Mesendoderm (in vitro differentiated cells): ENCODE data around the gene SLC30A10.

ENCODE experiments used
- DNase-seq: peaks from one replicate; pipeline ENCODE4 v3.0.0; 2013
- H2AK5ac ChIP-seq: 2 replicates; pipeline ENCODE4 v1.6.1; 2013; ENCODE audit warnings: low read length, inconsistent platforms
- H2BK120ac ChIP-seq: 2 replicates; pipeline ENCODE4 v1.6.1; 2013; ENCODE audit warnings: low read depth, mild to moderate bottlenecking, low read length, moderate library complexity, mixed read lengths
- H2BK15ac ChIP-seq: replicated peaks from 2 replicates; pipeline ENCODE4 v1.6.1; 2013; ENCODE audit warnings: low read depth, mild to moderate bottlenecking, moderate library complexity
- H2BK5ac ChIP-seq: 2 replicates; pipeline ENCODE4 v1.6.1; 2013; ENCODE audit warnings: low read length, inconsistent platforms
- H3K18ac ChIP-seq: 2 replicates; pipeline ENCODE4 v1.6.1; 2013; ENCODE audit warnings: mild to moderate bottlenecking, low read length, mixed read lengths
- H3K23ac ChIP-seq: one replicate; pipeline ENCODE4 v1.6.1; 2013; ENCODE audit warnings: low read length
- H3K27ac ChIP-seq: 2 replicates; pipeline ENCODE4 v1.5.1; 2013; ENCODE audit warnings: low read depth, mild to moderate bottlenecking, inconsistent platforms, low read length, moderate library complexity
- H3K27me3 ChIP-seq: 2 replicates; pipeline ENCODE4 v1.6.1; 2013; ENCODE audit warnings: low read length, control low read depth, mild to moderate bottlenecking, inconsistent platforms; ENCODE audit not compliant: insufficient read depth, poor library complexity
- H3K36me3 ChIP-seq: 2 replicates; pipeline ENCODE4 v1.6.1; 2013; ENCODE audit warnings: low read length, inconsistent platforms; ENCODE audit not compliant: control insufficient read depth, insufficient read depth
- H3K4ac ChIP-seq: one replicate; pipeline ENCODE4 v1.6.1; 2013; ENCODE audit warnings: low read depth, mild to moderate bottlenecking, low read length, moderate library complexity
- H3K4me1 ChIP-seq: 2 replicates; pipeline ENCODE4 v1.6.1; 2013; ENCODE audit warnings: low read depth, low read length, inconsistent platforms; ENCODE audit not compliant: control insufficient read depth
- H3K4me2 ChIP-seq: 2 replicates; pipeline ENCODE4 v1.6.1; 2013; ENCODE audit warnings: low read length
- H3K4me3 ChIP-seq: 2 replicates; pipeline ENCODE4 v1.5.1; 2013; ENCODE audit warnings: mild to moderate bottlenecking, low read length
- H3K56ac ChIP-seq: one replicate; pipeline ENCODE4 v1.6.1; 2013; ENCODE audit warnings: low read length
- H3K79me1 ChIP-seq: 2 replicates; pipeline ENCODE4 v1.6.1; 2013; ENCODE audit warnings: low read length, inconsistent platforms
- H3K79me2 ChIP-seq: 2 replicates; pipeline ENCODE4 v1.6.1; 2013; ENCODE audit warnings: mild to moderate bottlenecking, low read length; ENCODE audit not compliant: control insufficient read depth, insufficient read depth
- H3K9ac ChIP-seq: 2 replicates; pipeline ENCODE4 v1.6.1; 2013; ENCODE audit warnings: low read length, inconsistent platforms
- H4K5ac ChIP-seq: one replicate; pipeline ENCODE4 v1.6.1; 2013; ENCODE audit warnings: low read length
- H4K8ac ChIP-seq: one replicate; pipeline ENCODE4 v1.6.1; 2013; ENCODE audit warnings: low read depth, mild to moderate bottlenecking, control low read depth, low read length, moderate library complexity
- WGBS: extraction: QIAGEN DNeasy Blood & Tissue Kit; methylation state at CpG from one replicate; pipeline ENCODE4 v1.1.7; 2013; ENCODE audit warnings: low lambda C conversion rate, missing lambda C conversion rate; ENCODE audit not compliant: insufficient coverage; ENCODE audit errors: extremely low coverage; 5-methylcytosine and 5-hydroxymethylcytosine counted together

Gene SLC30A10

DNA sequence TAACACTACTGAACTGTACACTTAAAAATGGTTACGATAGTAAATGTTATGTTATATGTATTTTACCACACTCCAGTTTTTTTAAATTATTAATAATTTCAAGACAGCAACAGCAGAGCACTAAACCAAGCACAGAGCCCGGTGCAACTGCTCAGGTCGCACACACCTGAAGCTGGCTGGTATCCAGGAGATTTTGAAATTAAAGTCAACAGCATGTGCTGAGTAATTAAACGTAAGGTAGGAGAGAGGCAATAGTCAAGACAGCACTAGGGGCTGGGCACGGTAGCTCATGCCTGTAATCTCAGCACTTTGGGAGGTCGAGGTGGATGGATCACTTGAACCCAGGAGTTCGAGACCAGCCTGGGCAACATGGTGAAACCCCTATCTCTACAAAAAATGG is 35.1 kb upstream of the SLC30A10 start:
- WGBS = no CpG with 5 or more reads among the region's 7 CpGs
- no peak overlapping the region for H2BK15ac ChIP-seq
- no peak overlapping the region for H3K18ac ChIP-seq
- H2BK5ac ChIP-seq = no peak overlapping the region
- H2AK5ac ChIP-seq = no peak overlapping the region
- H3K4ac ChIP-seq = no peak overlapping the region
- no peak overlapping the region for H3K4me2 ChIP-seq
- no peaks in the 10 kb centered on the region for H3K27me3 ChIP-seq
- no peaks in the 10 kb centered on the region for H3K36me3 ChIP-seq
- H3K56ac ChIP-seq = no peak overlapping the region
- no peaks in the 10 kb centered on the region for H3K79me1 ChIP-seq
- no peaks in the 10 kb centered on the region for H3K79me2 ChIP-seq
- no peak overlapping the region for H3K4me3 ChIP-seq
- H4K8ac ChIP-seq = no peak overlapping the region
- no peak for DNase-seq
- no peak overlapping the region for H3K23ac ChIP-seq
- no peak overlapping the region for H2BK120ac ChIP-seq
- no peak overlapping the region for H4K5ac ChIP-seq
- H3K27ac ChIP-seq = no peak overlapping the region
- H3K9ac ChIP-seq = no peak overlapping the region
- H3K4me1 ChIP-seq = no peaks in the 10 kb centered on the region

DNA sequence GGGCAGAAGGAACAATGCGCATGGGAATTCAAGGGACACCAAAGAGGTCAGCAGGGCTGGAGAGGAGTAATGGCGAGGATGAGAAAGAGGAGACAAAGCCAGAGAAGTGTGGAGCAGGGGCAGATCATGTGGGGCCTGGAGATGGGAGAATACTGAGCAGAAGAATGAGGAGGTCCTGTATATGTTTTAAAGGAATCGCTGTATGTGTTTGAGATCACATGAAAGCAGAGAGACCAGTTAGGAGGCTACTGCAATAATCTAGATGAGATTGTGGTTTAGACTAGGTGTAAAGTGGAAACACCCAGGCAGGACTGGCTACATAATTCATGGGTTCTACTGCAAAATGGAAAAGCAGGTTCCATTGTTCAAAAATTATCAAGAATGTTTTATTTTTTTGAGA is 33.3 kb upstream of the SLC30A10 start:
- DNase-seq = no peak
- Histone ChIP-seq H3K4ac (no peak overlapping the region), H3K56ac (no peak overlapping the region), H4K8ac (no peak overlapping the region), H3K79me2 (no peaks in the 10 kb centered on the region), H2BK120ac (no peak overlapping the region), H2BK5ac (no peak overlapping the region), H4K5ac (no peak overlapping the region), H3K27me3 (no peaks in the 10 kb centered on the region), H3K4me3 (no peak overlapping the region), H3K36me3 (no peaks in the 10 kb centered on the region), H2AK5ac (no peak overlapping the region), H3K9ac (no peak overlapping the region), H3K4me2 (no peak overlapping the region), H3K27ac (no peak overlapping the region), H3K4me1 (no peaks in the 10 kb centered on the region), H3K23ac (no peak overlapping the region), H3K18ac (no peak overlapping the region), H3K79me1 (no peaks in the 10 kb centered on the region), H2BK15ac (no peak overlapping the region)
- no CpG with 5 or more reads among the region's 3 CpGs for WGBS

DNA sequence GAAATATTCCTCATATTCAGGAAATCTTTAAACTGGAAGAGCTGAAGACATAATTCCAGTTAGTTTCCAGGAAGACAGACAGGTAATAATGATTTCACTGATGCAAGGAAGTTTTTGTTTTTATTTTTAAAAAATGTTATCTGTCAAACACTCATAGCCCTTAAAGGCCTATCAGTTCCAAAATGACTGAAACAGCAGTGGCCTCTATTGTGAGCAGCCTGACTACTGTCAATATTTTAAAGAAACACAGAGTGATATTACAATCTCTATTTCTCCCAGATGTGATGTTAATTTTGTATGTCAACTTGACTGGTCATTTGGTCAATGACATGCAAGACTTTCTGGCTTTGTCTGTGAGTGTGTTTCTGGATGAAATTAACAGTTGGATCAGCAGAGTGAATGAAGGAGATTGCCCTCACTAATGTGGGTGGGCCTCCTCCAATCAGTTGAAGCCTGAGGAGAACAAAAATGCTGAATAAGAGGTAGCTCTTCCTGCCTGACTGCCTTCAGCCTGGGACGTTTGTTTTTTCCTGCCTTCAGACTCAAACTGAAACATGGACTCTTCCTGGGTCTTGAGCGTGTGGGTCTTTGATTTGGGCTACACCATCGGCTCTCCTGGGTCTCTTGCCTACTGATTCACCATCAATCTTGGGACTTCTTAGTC is 31.3 kb upstream of the SLC30A10 start:
- no peak overlapping the region for H4K5ac ChIP-seq
- no peaks in the 10 kb centered on the region for H3K79me1 ChIP-seq
- H2BK15ac ChIP-seq = no peak overlapping the region
- H3K18ac ChIP-seq = no peak overlapping the region
- H4K8ac ChIP-seq = no peak overlapping the region
- H3K4me2 ChIP-seq = no peak overlapping the region
- H3K23ac ChIP-seq = no peak overlapping the region
- no peak overlapping the region for H3K56ac ChIP-seq
- no peaks in the 10 kb centered on the region for H3K4me1 ChIP-seq
- no peak overlapping the region for H3K27ac ChIP-seq
- no peak overlapping the region for H2BK120ac ChIP-seq
- no peaks in the 10 kb centered on the region for H3K27me3 ChIP-seq
- no peak overlapping the region for H3K9ac ChIP-seq
- no peak overlapping the region for H3K4me3 ChIP-seq
- H2BK5ac ChIP-seq = no peak overlapping the region
- WGBS = no CpG with 5 or more reads among the region's 3 CpGs
- no peak overlapping the region for H2AK5ac ChIP-seq
- no peaks in the 10 kb centered on the region for H3K36me3 ChIP-seq
- no peaks in the 10 kb centered on the region for H3K79me2 ChIP-seq
- DNase-seq = peak; percentile 28
- no peak overlapping the region for H3K4ac ChIP-seq

DNA sequence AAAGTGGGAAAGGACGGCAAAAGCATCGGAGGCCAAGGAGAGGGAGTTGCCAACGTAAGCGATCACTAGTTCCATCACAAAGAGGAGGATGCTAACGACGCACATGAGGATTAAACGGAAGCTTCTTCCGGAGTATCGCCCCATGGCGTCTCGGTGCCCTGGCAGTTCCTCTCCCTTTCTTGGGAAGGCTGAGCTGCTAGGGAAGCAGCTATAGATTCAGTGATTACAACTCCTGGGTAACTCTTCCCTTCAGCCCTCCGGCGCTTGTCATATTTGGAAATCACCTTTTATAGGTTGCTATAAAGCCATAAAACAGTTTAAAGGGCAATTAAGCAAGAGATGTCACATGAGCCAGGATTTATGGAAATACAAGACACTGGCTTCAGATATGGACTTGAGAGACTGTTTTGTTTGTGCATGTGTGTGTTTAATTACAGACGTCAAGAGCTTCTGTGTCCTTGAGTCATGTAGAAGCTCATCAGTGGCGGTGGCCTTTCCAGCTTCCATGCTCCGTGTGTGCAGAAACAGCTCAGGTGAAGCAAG is 30.6 kb upstream of the SLC30A10 start:
- no peak overlapping the region for H3K56ac ChIP-seq
- no peaks in the 10 kb centered on the region for H3K27me3 ChIP-seq
- WGBS = no CpG with 5 or more reads among the region's 16 CpGs
- H2BK120ac ChIP-seq = no peak overlapping the region
- H3K23ac ChIP-seq = no peak overlapping the region
- no peak overlapping the region for H2AK5ac ChIP-seq
- H3K4me3 ChIP-seq = no peak overlapping the region
- H4K8ac ChIP-seq = no peak overlapping the region
- no peak overlapping the region for H3K27ac ChIP-seq
- no peak overlapping the region for H4K5ac ChIP-seq
- H3K36me3 ChIP-seq = no peaks in the 10 kb centered on the region
- no peaks in the 10 kb centered on the region for H3K79me2 ChIP-seq
- H3K18ac ChIP-seq = no peak overlapping the region
- H2BK5ac ChIP-seq = no peak overlapping the region
- no peak overlapping the region for H3K9ac ChIP-seq
- no peak overlapping the region for H2BK15ac ChIP-seq
- no peaks in the 10 kb centered on the region for H3K79me1 ChIP-seq
- no peaks in the 10 kb centered on the region for H3K4me1 ChIP-seq
- DNase-seq = no peak
- H3K4me2 ChIP-seq = no peak overlapping the region
- no peak overlapping the region for H3K4ac ChIP-seq

DNA sequence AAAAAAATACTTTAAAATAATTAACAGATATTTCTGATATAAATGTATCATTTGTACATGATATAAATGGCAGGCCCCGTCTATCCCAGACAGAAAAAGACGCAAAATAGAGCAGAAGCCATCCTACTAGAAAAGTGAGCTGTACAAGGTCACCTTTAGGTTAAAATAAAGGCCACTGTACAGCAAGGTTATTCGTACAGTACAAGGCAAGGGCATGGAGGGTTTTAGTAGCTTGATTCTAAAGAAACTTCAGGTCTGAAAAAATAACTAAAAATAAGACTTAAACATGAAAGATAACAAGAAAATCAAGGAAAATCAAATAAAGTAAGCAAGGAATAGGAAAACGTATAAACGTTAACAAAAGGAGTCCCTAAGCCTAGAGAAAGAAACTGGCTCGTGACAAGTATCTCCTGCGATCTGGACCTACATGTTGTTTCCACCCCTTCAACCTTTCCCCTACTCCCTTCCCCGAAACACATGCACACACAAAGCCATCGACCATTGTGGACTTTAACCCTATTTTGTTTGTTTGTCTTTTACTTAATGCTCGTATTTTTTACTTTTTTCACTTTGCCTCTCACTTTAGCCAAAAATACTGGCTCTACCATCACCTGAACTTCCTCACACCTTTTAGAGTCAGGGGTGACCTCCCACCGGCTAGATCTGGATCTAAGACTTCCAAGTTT is 26.5 kb upstream of the SLC30A10 start:
- H3K56ac ChIP-seq = no peak overlapping the region
- DNase-seq = no peak
- no peak overlapping the region for H3K18ac ChIP-seq
- no peak overlapping the region for H3K9ac ChIP-seq
- H3K27me3 ChIP-seq = no peaks in the 10 kb centered on the region
- no peak overlapping the region for H2BK120ac ChIP-seq
- no peaks in the 10 kb centered on the region for H3K36me3 ChIP-seq
- no peak overlapping the region for H4K5ac ChIP-seq
- H3K4me1 ChIP-seq = no peaks in the 10 kb centered on the region
- no CpG with 5 or more reads among the region's 11 CpGs for WGBS
- no peaks in the 10 kb centered on the region for H3K79me1 ChIP-seq
- no peak overlapping the region for H2BK15ac ChIP-seq
- no peak overlapping the region for H3K4me2 ChIP-seq
- H2AK5ac ChIP-seq = no peak overlapping the region
- H3K4ac ChIP-seq = no peak overlapping the region
- no peak overlapping the region for H4K8ac ChIP-seq
- no peak overlapping the region for H2BK5ac ChIP-seq
- H3K79me2 ChIP-seq = no peaks in the 10 kb centered on the region
- H3K4me3 ChIP-seq = no peak overlapping the region
- no peak overlapping the region for H3K23ac ChIP-seq
- H3K27ac ChIP-seq = no peak overlapping the region
